GM12873 (cell line): Measurements from ENCODE around the gene ARHGEF17.

Experiments used
- CTCF ChIP-seq: IDR thresholded peaks from 2 replicates; pipeline ENCODE4 v1.5.1; 2012; ENCODE audit warnings: low read depth, mild to moderate bottlenecking, moderate library complexity, low read length, control low read depth; ENCODE audit not compliant: insufficient read depth; ENCODE audit errors: missing control alignments

The ARHGEF17 gene

DNA sequence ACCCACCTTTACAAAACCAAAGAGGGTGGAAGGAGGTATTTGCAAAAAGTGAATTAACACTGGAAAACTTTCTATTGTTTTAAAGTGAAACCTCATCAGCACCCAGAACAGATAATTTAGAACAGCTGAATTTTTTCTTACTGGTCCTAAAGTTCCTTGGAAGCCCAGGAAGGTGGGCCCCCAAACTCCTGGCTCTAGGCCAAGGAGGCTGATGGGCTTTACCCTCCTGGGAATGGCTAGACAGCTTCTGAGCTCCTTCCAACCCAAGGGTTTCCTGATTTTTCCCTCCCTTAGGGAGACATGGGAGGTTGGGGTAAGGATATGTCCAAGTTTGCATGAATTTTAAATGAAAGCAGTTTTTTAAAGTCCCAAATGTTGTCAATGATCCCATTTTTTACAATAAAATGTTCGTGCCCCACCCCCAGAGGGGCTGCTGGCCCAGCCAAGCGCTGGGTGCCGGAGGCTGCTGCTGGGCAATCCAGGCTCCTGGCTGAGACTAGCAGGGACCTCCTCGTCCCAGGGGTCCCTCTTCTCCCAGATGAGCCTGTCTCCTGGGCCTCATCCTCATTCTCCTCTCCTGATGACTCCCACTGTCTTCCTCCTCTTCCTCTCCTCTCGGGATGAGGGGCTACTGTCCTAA lies 96.5 kb downstream of the ARHGEF17 start:
- no peak for TF ChIP-seq CTCF

DNA sequence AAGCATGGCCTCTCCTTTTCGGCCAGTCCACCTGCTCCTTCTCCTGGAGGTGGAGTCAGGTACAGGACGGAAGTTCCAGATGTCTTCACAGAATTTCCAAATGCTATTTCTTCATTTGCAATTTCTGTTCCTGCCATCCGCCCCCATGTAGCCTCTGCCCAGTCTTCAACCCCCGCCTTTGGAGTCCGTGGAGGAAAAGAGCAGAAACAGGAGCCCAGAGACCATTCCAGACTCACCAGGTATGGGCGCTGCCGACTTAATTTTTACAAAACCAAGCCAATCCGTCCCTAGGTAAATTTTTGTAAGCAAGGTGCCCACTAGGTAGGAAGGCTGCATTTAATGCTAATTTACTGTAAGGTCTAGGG lies 97.1 kb downstream of the ARHGEF17 start:
- no peak for TF ChIP-seq CTCF

- TF ChIP-seq CTCF = no peak
These were observed 98.1 kb downstream of the ARHGEF17 start for GRCh38 chr11:73406131-73406530.

- TF ChIP-seq CTCF = no peak
These were observed 98.5 kb downstream of the ARHGEF17 start for GRCh38 chr11:73406619-73407018.

DNA sequence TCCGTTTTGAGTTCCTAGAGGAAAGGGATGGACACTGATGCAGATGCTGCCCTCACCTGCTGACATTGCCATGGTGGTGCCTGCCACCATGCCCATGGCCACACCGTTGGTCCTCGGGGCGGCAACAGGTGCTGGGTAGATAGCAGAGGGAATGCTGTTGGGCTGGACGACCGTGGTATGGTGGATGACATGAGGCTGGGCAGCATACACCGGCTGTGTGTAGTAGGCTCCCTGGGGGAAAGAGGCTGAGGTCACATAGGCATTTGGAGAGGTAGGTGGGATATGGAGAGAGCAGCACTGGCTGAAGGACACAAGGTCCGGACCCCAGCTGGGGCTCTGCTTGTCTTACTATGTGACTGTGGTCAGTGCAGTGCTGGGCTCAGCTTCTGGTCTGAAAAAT lies 101.4 kb downstream of the ARHGEF17 start:
- TF ChIP-seq CTCF = no peak

DNA sequence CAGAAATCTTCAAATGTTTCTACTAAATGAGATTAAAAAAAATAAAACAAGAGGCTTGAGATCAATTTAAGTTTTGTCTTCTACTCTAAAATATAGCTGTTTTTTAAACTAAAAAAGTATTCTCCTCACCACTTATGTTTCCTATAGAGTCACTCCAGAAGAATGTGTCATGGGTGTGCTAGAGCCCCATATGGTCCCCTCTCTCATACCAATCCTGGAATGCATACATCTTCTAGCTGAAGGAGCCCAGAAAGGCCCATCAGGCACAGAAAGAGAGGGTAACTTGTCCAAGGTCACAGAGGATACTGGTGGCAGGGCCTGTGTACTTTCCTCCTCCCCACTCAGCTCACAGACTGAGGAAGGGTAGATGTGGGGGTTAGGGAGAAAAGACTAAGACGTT lies 102.6 kb downstream of the ARHGEF17 start:
- no peak for TF ChIP-seq CTCF

- no peak for TF ChIP-seq CTCF
These were observed 103.0 kb downstream of the ARHGEF17 start for GRCh38 chr11:73411031-73411430.
